DMS153 treated with DMSO at 0.1 percent for 48 hours (cell line): ENCODE measurements around the gene CCK.

Experiments
- DNase-seq: peaks from one replicate; lab custom pipeline; 2025; ENCODE audit not compliant: unreplicated experiment; lab: John Stamatoyannopoulos, UW

Gene CCK

GRCh38 chr3:42226470-42227425 is 39.2 kb downstream of the CCK start:
- DNase-seq = no peak

- no peak for DNase-seq
Measured at GRCh38 chr3:42225486-42226363, 40.3 kb downstream of the CCK start.

GRCh38 chr3:42224658-42225421 is 41.1 kb downstream of the CCK start:
- DNase-seq = no peak

DNA sequence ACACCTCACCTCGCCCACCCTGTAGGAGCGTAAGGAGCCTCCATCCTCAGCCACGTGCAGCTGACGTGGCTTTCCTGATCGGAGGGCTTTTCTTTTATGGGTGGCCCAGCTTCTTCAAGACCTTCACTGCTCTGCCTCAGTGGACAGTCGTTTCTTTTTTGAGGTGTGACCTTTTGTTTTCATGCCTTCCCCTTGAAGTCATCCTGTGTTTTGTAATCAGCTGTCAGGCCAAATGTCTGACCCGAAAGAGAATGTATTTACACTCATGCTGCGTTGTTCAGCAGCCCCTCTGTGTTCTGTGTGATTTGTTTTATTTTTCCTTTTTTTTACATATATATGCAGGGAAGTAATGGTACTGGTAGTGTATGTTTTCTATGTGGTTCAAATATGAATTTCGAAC is 41.8 kb downstream of the CCK start:
- no peak for DNase-seq

- DNase-seq = no peak
Measured at GRCh38 chr3:42222942-42223693, 42.9 kb downstream of the CCK start.

DNA sequence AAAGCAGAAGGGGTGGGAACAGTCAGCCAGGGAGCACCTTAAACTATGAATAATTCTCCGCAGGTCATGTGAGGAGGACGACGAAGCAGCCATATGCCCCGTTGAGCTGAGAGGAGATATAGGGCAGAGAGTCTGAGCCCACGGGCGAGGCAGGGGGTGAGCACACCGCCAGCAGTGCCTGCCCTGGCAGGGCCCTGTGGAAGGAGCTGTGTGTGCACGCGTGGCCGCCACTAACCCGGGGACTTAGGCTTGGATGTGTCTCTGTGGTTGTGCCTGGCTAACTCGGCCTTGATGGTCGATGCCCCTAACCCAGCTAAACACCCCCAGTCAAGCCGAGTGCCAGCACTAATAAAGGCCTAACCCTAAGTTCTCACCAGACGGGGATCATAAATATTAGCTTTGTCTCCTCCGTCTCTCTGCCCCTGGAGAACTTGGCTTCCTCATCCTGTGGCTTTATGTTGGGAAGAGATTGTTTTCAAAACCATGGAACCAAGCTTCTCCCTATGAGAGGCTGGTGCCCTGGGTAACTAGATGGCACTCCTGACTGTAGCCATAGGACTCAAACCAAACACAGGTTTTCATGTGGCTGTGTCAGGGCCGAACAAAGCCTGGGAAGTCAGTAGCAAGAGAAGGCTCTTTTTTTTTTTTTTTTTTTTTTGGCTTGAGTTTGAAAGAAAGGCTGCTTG is 45.4 kb downstream of the CCK start:
- no peak for DNase-seq

GRCh38 chr3:42216931-42217333 is 49.1 kb downstream of the CCK start:
- DNase-seq = no peak

- no peak for DNase-seq
Measured at GRCh38 chr3:42216302-42216701, 49.7 kb downstream of the CCK start.

- no peak for DNase-seq
Measured at GRCh38 chr3:42214565-42215283, 51.3 kb downstream of the CCK start.

DNA sequence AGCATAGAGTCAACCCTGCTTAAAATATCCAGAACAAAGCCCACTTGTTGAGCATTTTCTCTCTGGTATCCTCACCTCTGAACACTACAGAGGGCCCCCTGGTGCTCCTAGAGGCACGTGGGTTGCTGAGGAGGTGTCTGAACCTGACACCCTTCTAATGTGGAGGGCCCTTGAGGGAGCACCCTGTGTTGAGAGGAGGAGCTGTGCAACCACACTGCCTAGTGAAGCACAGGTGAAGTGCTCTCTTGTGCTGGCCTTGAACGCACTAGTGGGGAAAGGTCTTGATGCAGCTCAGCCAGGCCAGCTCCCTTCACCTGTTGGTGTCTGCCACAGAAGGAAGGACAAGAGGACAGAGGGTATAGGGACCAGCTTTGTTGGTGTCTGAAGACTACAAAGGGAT is 51.9 kb downstream of the CCK start:
- no peak for DNase-seq

GRCh38 chr3:42213417-42213816 is 52.6 kb downstream of the CCK start:
- DNase-seq = no peak

GRCh38 chr3:42210726-42211125 is 55.3 kb downstream of the CCK start:
- DNase-seq = no peak

DNA sequence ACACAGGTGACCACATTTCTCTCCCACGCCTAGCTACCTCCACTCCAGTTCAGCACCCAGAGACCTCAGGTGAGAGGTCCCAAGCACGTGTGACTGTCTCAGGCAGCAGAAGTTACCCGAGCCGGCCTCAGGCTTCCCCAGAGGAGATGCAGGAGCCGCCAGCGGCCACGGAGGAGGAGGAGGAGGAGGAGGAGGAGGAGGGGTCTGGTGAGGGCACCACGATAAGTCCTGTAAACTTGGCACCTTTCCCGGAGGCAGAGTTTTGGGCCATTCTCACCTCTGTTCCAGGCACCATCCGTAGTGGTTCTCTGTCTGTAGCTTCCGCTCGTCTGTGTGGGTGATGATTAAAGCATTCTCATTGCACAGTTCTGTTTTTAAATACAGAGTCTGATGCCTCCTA is 56.1 kb downstream of the CCK start:
- no peak for DNase-seq
